ENCODE data around the gene AGBL1. TPM values are rescaled to one million over a fixed set of nuclear protein-coding genes. Genes with fewer than 3 reads are reported as not detected.
A peak's percentile ranks its signal among the peaks of the same experiment; 100 is the strongest.

The AGBL1 gene
- total RNA-seq, 2 donors from 2014 or later = 0.23 to 0.91 TPM

- Histone ChIP-seq H3K36me3 (no peaks in the 10 kb centered on the region), H3K9me3 (no peaks in the 10 kb centered on the region), H3K4me1 (replicated peaks) (no peaks in the 10 kb centered on the region), H3K27me3 (replicated peaks; ENCODE audit: insufficient read depth) (no peaks in the 10 kb centered on the region), H3K4me3 (no peak overlapping the region), H3K27ac (no peak overlapping the region)
- WGBS = 72% methylated on average over 2 of the region's 2 CpGs
- no peak for TF ChIP-seq POLR2A (IDR thresholded peaks at IDR 0.05)
- no peak for TF ChIP-seq POLR2AphosphoS5 (IDR thresholded peaks at IDR 0.05)
- no peak for TF ChIP-seq CTCF (IDR thresholded peaks at IDR 0.05)
- intact Hi-C loops (cut with DNase I) = no loop called here
- DNase-seq (ENCODE audit: low spot score) = no peak
Measured at GRCh38 chr15:86229306-86229705, 149.6 kb downstream of the AGBL1 start.

- Histone ChIP-seq H3K4me3 (no peak overlapping the region), H3K9me3 (no peaks in the 10 kb centered on the region), H3K27ac (no peak overlapping the region), H3K27me3 (replicated peaks; ENCODE audit: insufficient read depth) (no peaks in the 10 kb centered on the region), H3K36me3 (no peaks in the 10 kb centered on the region), H3K4me1 (replicated peaks) (no peaks in the 10 kb centered on the region)
- TF ChIP-seq CTCF (IDR thresholded peaks at IDR 0.05) (no peak), POLR2AphosphoS5 (IDR thresholded peaks at IDR 0.05) (no peak), POLR2A (IDR thresholded peaks at IDR 0.05) (no peak)
- 9% methylated on average over 6 of the region's 6 CpGs for WGBS
- intact Hi-C loops (cut with DNase I) = no loop called here
- no peak for DNase-seq (ENCODE audit: low spot score)
Measured at GRCh38 chr15:86229936-86230335, 150.3 kb downstream of the AGBL1 start.

- TF ChIP-seq CTCF (IDR thresholded peaks at IDR 0.05) (peak; percentile 34 to 65 (median 60)), POLR2AphosphoS5 (IDR thresholded peaks at IDR 0.05) (no peak), POLR2A (IDR thresholded peaks at IDR 0.05) (no peak)
- WGBS = 6% methylated on average over 19 of the region's 19 CpGs
- H3K9me3 ChIP-seq = no peaks in the 10 kb centered on the region
- no peak overlapping the region for H3K4me3 ChIP-seq
- intact Hi-C loops (cut with DNase I) = no loop called here
- H3K27ac ChIP-seq = no peak overlapping the region
- peak; percentile 31 for DNase-seq (ENCODE audit: low spot score)
- no peaks in the 10 kb centered on the region for H3K36me3 ChIP-seq
- no peaks in the 10 kb centered on the region for H3K27me3 ChIP-seq (replicated peaks; ENCODE audit: insufficient read depth)
- no peaks in the 10 kb centered on the region for H3K4me1 ChIP-seq (replicated peaks)
Measured at GRCh38 chr15:86231864-86232721, 152.4 kb downstream of the AGBL1 start.

- H3K27ac ChIP-seq = no peak overlapping the region
- H3K4me1 ChIP-seq (replicated peaks) = no peaks in the 10 kb centered on the region
- intact Hi-C loops (cut with DNase I) = no loop called here
- DNase-seq (ENCODE audit: low spot score) = no peak
- H3K9me3 ChIP-seq = no peaks in the 10 kb centered on the region
- no peak overlapping the region for H3K4me3 ChIP-seq
- no peaks in the 10 kb centered on the region for H3K36me3 ChIP-seq
- no peaks in the 10 kb centered on the region for H3K27me3 ChIP-seq (replicated peaks; ENCODE audit: insufficient read depth)
- 89% methylated on average over 3 of the region's 3 CpGs for WGBS
- TF ChIP-seq POLR2AphosphoS5 (IDR thresholded peaks at IDR 0.05) (no peak), POLR2A (IDR thresholded peaks at IDR 0.05) (no peak)
Measured at GRCh38 chr15:86235667-86236066, 156.0 kb downstream of the AGBL1 start.

GRCh38 chr15:86236356-86237110 is 156.9 kb downstream of the AGBL1 start:
- H3K27ac ChIP-seq = no peak overlapping the region
- no peak overlapping the region for H3K4me3 ChIP-seq
- TF ChIP-seq CTCF (IDR thresholded peaks at IDR 0.05) = no peak
- TF ChIP-seq POLR2A (IDR thresholded peaks at IDR 0.05) = no peak
- no peak for TF ChIP-seq POLR2AphosphoS5 (IDR thresholded peaks at IDR 0.05)
- H3K4me1 ChIP-seq (replicated peaks) = no peaks in the 10 kb centered on the region
- intact Hi-C loops (cut with DNase I) = no loop called here
- DNase-seq (ENCODE audit: low spot score) = no peak
- H3K27me3 ChIP-seq (replicated peaks; ENCODE audit: insufficient read depth) = no peaks in the 10 kb centered on the region
- H3K9me3 ChIP-seq = no peaks in the 10 kb centered on the region
- no peaks in the 10 kb centered on the region for H3K36me3 ChIP-seq
- 19% methylated on average over 10 of the region's 15 CpGs for WGBS

Measured in prostate gland (tissue), 2 donors.